ENCODE data around the gene STX8. TPM values are rescaled to one million over a fixed set of nuclear protein-coding genes. Genes with fewer than 3 reads are reported as not detected.
"Not testable (repeated sequence)": the region's sequence is repeated elsewhere in the genome, so short reads cannot be mapped to it uniquely, and the experiment has no call there.

STX8 gene
- polyA plus RNA-seq, 1 experiment, result 103 TPM

GRCh38 chr17:9382626-9383025 is 193.0 kb downstream of the STX8 start:
- POLR2A ChIA-PET, result no interaction called here
- Histone ChIP-seq H3K27me3 (ENCODE audit: control insufficient read depth, insufficient read depth, low read length) (no peaks in the 10 kb centered on the region), H3K4me3 (ENCODE audit: low read depth, low read length) (no peak overlapping the region), H3K9me3 (ENCODE audit: control insufficient read depth, insufficient read depth, low read length) (no peaks in the 10 kb centered on the region), H3K27ac (ENCODE audit: low read depth, low read length) (no peak overlapping the region)
- no peak for DNase-seq (ENCODE audit: low read depth, low spot score)
- TF ChIP-seq CTCF (IDR thresholded peaks at IDR 0.05; ENCODE audit: low read depth, low read length), result no peak
- CTCF ChIA-PET, result interaction anchor here (0.6 kb wide), 1 partner anchor 58 kb away, joined by 3 read pairs; no protein-coding TSS in a partner anchor

GRCh38 chr17:9381068-9381467 is 194.6 kb downstream of the STX8 start:
- H3K9me3 ChIP-seq (ENCODE audit: control insufficient read depth, insufficient read depth, low read length), result no peaks in the 10 kb centered on the region
- POLR2A ChIA-PET, result interaction anchor here (0.7 kb wide), 1 partner anchor 10 kb away, joined by 6 read pairs; no protein-coding TSS in a partner anchor
- no peak overlapping the region for H3K4me3 ChIP-seq (ENCODE audit: low read depth, low read length)
- H3K27me3 ChIP-seq (ENCODE audit: control insufficient read depth, insufficient read depth, low read length), result no peaks in the 10 kb centered on the region
- TF ChIP-seq CTCF (IDR thresholded peaks at IDR 0.05; ENCODE audit: low read depth, low read length), result no peak
- H3K27ac ChIP-seq (ENCODE audit: low read depth, low read length), result no peak overlapping the region
- DNase-seq (ENCODE audit: low read depth, low spot score), result no peak
- CTCF ChIA-PET, result no interaction called here

- POLR2A ChIA-PET, result interaction anchor here (0.7 kb wide), 1 partner anchor 9 kb away, joined by 6 read pairs; no protein-coding TSS in a partner anchor
- Histone ChIP-seq H3K4me3 (ENCODE audit: low read depth, low read length) (no peak overlapping the region), H3K9me3 (ENCODE audit: control insufficient read depth, insufficient read depth, low read length) (no peaks in the 10 kb centered on the region), H3K27ac (ENCODE audit: low read depth, low read length) (no peak overlapping the region), H3K27me3 (ENCODE audit: control insufficient read depth, insufficient read depth, low read length) (no peaks in the 10 kb centered on the region)
- CTCF ChIA-PET, result no interaction called here
- no peak for TF ChIP-seq CTCF (IDR thresholded peaks at IDR 0.05; ENCODE audit: low read depth, low read length)
- DNase-seq (ENCODE audit: low read depth, low spot score), result no peak
Observed at GRCh38 chr17:9380361-9380760, 195.3 kb downstream of the STX8 start.

DNA sequence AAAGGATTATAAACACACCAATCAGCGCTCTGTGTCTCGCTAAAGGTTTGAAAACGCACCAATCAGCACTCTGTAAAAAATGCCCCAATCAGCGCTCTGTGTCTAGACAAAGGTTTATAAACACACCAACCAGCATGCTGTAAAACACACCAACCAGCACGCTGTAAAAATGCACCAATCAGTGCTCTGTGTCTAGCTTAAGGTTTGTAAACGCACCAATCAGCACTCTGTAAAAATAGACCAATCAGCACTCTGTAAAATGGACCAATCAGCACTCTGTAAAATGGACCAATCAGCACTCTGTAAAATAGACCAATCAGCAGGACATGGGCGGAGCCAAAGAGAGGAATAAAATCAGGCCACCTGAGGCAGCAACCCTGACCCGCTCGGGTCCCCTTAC is 199.4 kb downstream of the STX8 start:
- DNase-seq (ENCODE audit: low read depth, low spot score); H3K27ac ChIP-seq (ENCODE audit: low read depth, low read length); H3K4me3 ChIP-seq (ENCODE audit: low read depth, low read length); H3K9me3 ChIP-seq (ENCODE audit: control insufficient read depth, insufficient read depth, low read length); H3K27me3 ChIP-seq (ENCODE audit: control insufficient read depth, insufficient read depth, low read length); POLR2A ChIA-PET: not testable (repeated sequence)
- CTCF ChIA-PET, result interaction anchor here (0.6 kb wide), 1 partner anchor 130 kb away, joined by 6 read pairs; no protein-coding TSS in a partner anchor

DNA sequence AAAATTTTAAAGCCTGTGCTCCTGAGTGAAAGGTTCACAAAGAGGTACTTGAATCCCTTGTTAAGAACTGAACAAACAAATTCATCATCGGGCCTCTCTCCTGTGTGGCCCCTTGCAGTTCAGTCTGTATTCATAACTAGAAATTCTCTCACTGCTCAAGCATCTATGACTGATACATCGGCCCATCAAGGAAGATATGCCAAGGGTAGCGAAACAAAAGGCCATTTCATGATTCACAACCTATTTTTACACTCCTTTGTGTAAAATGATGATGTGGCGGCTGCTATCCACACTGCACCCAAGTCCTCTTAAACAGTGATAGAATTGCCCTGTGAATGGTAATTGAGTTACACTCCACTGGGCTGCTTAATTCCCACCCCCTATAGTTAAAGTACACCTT is 204.6 kb downstream of the STX8 start:
- Histone ChIP-seq H3K27me3 (ENCODE audit: control insufficient read depth, insufficient read depth, low read length) (no peaks in the 10 kb centered on the region), H3K4me3 (ENCODE audit: low read depth, low read length) (no peak overlapping the region), H3K9me3 (ENCODE audit: control insufficient read depth, insufficient read depth, low read length) (no peaks in the 10 kb centered on the region), H3K27ac (ENCODE audit: low read depth, low read length) (peak overlapping the region; percentile 21)
- no peak for TF ChIP-seq CTCF (IDR thresholded peaks at IDR 0.05; ENCODE audit: low read depth, low read length)
- ChIA-PET CTCF (no interaction called here), POLR2A (no interaction called here)
- DNase-seq (ENCODE audit: low read depth, low spot score), result no peak

GRCh38 chr17:9370467-9370866 is 205.2 kb downstream of the STX8 start:
- no peaks in the 10 kb centered on the region for H3K27me3 ChIP-seq (ENCODE audit: control insufficient read depth, insufficient read depth, low read length)
- ChIA-PET POLR2A (interaction anchor here (0.6 kb wide), 1 partner anchor 78 kb away, joined by 3 read pairs; no protein-coding TSS in a partner anchor), CTCF (no interaction called here)
- no peaks in the 10 kb centered on the region for H3K9me3 ChIP-seq (ENCODE audit: control insufficient read depth, insufficient read depth, low read length)
- no peak for TF ChIP-seq CTCF (IDR thresholded peaks at IDR 0.05; ENCODE audit: low read depth, low read length)
- no peak for DNase-seq (ENCODE audit: low read depth, low spot score)
- no peak overlapping the region for H3K27ac ChIP-seq (ENCODE audit: low read depth, low read length)
- no peak overlapping the region for H3K4me3 ChIP-seq (ENCODE audit: low read depth, low read length)
